HG03457 (cell line): ENCODE data around the gene POLL.
"Not testable (repeated sequence)": the region's sequence is repeated elsewhere in the genome, so short reads cannot be mapped to it uniquely, and the experiment has no call there.

Source experiments
- ATAC-seq: cut with Tn5 transposase; IDR thresholded peaks from one replicate; pipeline ENCODE4 v1.9.1; 2021; ENCODE audit warnings: moderate number of reproducible peaks; ENCODE audit not compliant: unreplicated experiment

Gene POLL

GRCh38 chr10:101612086-101612485, 24.0 kb upstream of the POLL start:
- no peak for ATAC-seq

GRCh38 chr10:101611096-101611905, 23.2 kb upstream of the POLL start:
- no peak for ATAC-seq

- no peak for ATAC-seq
Observed at GRCh38 chr10:101609481-101609880, 21.4 kb upstream of the POLL start.

GRCh38 chr10:101607124-101607523, 19.1 kb upstream of the POLL start:
- ATAC-seq: no peak

GRCh38 chr10:101602761-101603398, 14.8 kb upstream of the POLL start:
- no peak for ATAC-seq

- ATAC-seq: no peak
Observed at GRCh38 chr10:101601541-101601940, 13.5 kb upstream of the POLL start.

- no peak for ATAC-seq
Observed at GRCh38 chr10:101597091-101597900, 9.2 kb upstream of the POLL start.

- no peak for ATAC-seq
Observed at GRCh38 chr10:101595591-101596433, 7.8 kb upstream of the POLL start.

- ATAC-seq: not testable (repeated sequence)
Observed at GRCh38 chr10:101593331-101593730, 5.3 kb upstream of the POLL start.

GRCh38 chr10:101588879-101589278, 822 bp upstream of the POLL start:
- no peak for ATAC-seq

GRCh38 chr10:101585841-101586240, 2.2 kb downstream of the POLL start:
- no peak for ATAC-seq

GRCh38 chr10:101580486-101581399, 7.3 kb downstream of the POLL start:
- ATAC-seq: no peak

- no peak for ATAC-seq
Observed at GRCh38 chr10:101579516-101579870, 8.6 kb downstream of the POLL start.

GRCh38 chr10:101578803-101579515, 9.1 kb downstream of the POLL start:
- no peak for ATAC-seq

- no peak for ATAC-seq
Observed at GRCh38 chr10:101578192-101578591, 9.9 kb downstream of the POLL start.

- no peak for ATAC-seq
Observed at GRCh38 chr10:101577121-101577871, 10.8 kb downstream of the POLL start.

GRCh38 chr10:101576211-101576863, 11.7 kb downstream of the POLL start:
- ATAC-seq: no peak
